Measurements from ENCODE around the gene GPHB5.

Gene GPHB5, protein sequence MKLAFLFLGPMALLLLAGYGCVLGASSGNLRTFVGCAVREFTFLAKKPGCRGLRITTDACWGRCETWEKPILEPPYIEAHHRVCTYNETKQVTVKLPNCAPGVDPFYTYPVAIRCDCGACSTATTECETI

DNA sequence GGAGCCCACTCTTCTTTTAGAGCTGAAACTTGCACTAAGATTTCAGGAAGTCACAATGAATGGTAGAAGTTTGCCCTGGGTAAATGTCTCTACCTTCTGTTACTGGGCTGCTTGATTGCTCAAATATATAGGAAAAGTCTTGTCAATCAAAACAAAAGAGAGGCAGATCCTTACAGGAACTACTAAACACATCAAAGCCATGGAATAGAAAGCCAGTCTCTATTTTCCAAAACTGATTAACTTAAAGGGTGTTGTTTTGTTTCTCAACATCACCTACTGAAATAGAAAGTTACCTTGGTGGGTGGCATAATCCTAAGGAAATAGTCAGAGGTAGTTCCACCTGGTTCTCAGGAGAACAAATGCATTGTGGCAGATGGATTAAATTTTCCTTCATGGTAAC, at the start of gene GPHB5:
TSS of gene GPHB5 (minus strand) at position 101 of the 400 bp plus-strand sequence. CDS start 1,086 bp downstream, outside the sequence.
- DNase-seq (ENCODE audit: low read depth in 2 of 2), result no peak
- TF ChIP-seq, protein P1, sequence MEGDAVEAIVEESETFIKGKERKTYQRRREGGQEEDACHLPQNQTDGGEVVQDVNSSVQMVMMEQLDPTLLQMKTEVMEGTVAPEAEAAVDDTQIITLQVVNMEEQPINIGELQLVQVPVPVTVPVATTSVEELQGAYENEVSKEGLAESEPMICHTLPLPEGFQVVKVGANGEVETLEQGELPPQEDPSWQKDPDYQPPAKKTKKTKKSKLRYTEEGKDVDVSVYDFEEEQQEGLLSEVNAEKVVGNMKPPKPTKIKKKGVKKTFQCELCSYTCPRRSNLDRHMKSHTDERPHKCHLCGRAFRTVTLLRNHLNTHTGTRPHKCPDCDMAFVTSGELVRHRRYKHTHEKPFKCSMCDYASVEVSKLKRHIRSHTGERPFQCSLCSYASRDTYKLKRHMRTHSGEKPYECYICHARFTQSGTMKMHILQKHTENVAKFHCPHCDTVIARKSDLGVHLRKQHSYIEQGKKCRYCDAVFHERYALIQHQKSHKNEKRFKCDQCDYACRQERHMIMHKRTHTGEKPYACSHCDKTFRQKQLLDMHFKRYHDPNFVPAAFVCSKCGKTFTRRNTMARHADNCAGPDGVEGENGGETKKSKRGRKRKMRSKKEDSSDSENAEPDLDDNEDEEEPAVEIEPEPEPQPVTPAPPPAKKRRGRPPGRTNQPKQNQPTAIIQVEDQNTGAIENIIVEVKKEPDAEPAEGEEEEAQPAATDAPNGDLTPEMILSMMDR (IDR thresholded peaks at IDR 0.05; ENCODE audit: low read depth, low read length), result no peak
- H3K4me3 ChIP-seq (replicated peaks in 1 of 2; ENCODE audit: low read depth in 2 of 2, low read length in 2 of 2), result no peak within 1 kb of the TSS

DNA sequence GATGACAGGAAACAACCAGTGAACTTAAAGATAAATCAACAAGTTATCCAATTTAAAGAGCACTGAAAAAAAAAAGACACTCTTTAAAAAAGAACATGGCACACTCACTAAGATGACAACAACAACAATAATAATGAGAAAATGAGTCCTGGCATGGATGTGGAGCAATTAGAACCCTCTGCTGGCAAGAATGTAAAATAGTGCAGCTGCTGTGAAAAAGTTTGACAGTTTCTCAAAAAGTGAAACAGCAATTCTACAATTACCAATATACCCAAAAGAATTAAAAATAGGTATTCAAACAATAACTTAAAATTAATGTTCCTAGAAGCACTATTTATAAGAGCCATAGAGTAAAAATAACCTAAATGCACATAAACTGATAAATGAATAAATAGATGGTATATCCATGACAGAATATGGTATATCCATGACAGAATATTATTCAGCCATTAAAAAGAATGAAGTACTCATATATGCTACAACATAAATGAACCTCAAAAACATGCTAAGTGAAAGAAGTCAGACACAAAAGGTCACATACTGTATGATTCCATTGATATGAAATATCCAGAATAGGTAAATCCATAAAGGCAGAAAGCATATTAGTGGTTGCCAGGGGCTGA, 49.1 kb upstream of the GPHB5 start:
- DNase-seq (ENCODE audit: low read depth in 2 of 2), result no peak
- TF ChIP-seq, protein P1 (IDR thresholded peaks at IDR 0.05; ENCODE audit: low read depth, low read length), result peak; percentile 20
- no peak overlapping the region for H3K4me3 ChIP-seq (replicated peaks in 1 of 2; ENCODE audit: low read depth in 2 of 2, low read length in 2 of 2)

DNA sequence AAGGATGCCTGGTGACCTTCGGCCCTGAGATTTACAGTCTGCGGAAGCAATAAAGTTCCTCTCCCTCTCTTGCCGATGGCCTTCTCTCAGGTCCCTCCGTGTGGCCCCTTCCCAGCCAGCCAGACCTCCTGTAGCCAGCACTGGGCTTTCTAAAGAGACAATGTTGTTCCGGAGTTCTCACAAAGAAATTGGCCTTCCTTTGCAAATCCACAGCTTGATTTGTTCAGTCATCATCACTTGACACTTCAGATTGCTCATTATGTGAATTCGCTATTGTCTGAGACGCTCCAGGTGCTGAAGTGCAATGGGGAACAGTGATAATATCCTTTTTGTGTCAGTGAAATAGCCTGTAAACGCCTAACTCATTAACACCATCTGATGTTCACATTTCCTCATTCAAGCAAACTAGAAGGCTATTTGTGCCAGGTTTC, 43.7 kb upstream of the GPHB5 start:
- no peak overlapping the region for H3K4me3 ChIP-seq (replicated peaks in 1 of 2; ENCODE audit: low read depth in 2 of 2, low read length in 2 of 2)
- no peak for DNase-seq (ENCODE audit: low read depth in 2 of 2)
- TF ChIP-seq, protein P1 (IDR thresholded peaks at IDR 0.05; ENCODE audit: low read depth, low read length), result no peak

DNA sequence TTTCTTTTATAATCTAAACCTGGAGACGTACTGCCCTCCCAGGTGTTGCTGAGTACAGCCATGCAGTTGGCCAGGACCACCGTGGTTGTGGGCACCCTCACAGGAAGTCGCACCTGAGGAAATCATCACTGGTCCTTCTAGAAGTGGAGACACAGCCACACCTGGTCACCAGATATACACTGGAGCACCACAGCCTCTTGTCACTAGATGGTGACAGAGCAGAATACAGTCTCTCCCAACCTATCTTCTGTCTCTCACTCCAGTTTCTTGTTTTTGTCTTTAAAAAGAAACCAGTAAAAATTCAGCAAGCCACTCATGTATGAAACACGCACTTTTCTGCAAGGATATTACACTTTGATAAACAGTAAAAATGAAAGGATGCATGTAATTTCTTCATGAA, 43.1 kb upstream of the GPHB5 start:
- TF ChIP-seq, protein P1 (IDR thresholded peaks at IDR 0.05; ENCODE audit: low read depth, low read length), result no peak
- no peak overlapping the region for H3K4me3 ChIP-seq (replicated peaks in 1 of 2; ENCODE audit: low read depth in 2 of 2, low read length in 2 of 2)
- no peak for DNase-seq (ENCODE audit: low read depth in 2 of 2)

DNA sequence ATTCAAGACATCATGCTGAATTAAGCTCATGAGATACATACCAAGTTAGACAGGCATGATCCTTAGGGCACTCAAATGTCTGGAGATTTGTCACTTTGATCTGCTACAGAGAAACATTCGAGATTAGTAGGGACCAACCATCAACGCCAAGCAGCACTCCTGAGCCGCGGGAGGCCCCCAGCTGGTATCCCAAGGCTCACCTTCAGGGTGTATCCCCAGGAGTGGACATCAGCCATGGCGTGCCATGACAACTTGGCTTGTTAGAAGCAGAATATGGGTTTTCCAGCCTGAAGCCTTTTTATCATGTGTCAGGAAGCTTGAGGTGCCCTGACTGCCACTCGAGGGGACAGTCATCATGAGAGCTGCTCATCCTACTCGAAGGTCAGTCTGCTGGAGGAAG, 39.1 kb upstream of the GPHB5 start:
- DNase-seq (ENCODE audit: low read depth in 2 of 2), result no peak
- no peak overlapping the region for H3K4me3 ChIP-seq (replicated peaks in 1 of 2; ENCODE audit: low read depth in 2 of 2, low read length in 2 of 2)
- TF ChIP-seq, protein P1 (IDR thresholded peaks at IDR 0.05; ENCODE audit: low read depth, low read length), result no peak

DNA sequence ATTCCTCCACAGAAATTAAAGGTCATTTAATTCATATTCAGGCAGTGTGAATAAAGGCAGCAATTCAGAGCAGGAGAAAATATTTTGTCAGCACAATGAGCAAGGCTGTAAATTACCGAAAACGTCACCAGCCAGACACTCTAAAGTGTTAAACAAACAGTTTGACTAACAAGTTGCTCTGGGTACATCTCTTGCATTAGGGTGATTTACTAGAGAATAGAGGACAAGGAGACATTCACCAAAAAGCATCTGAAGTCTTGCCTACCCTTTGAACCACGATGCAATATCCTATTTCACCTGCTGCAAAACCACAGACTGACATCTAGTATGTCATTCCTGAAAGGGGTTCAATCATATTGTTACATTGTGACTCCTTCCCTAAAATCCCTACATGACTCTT, 27.1 kb upstream of the GPHB5 start:
- DNase-seq (ENCODE audit: low read depth in 2 of 2), result no peak
- no peak overlapping the region for H3K4me3 ChIP-seq (replicated peaks in 1 of 2; ENCODE audit: low read depth in 2 of 2, low read length in 2 of 2)
- TF ChIP-seq, protein P1 (IDR thresholded peaks at IDR 0.05; ENCODE audit: low read depth, low read length), result no peak

All from cardiac fibroblast (primary cell).